ENCODE data around the gene CKMT1B.
"Not testable (repeated sequence)": the region's sequence is repeated elsewhere in the genome, so short reads cannot be mapped to it uniquely, and the experiment has no call there.

The CKMT1B gene

GRCh38 chr15:43638464-43639204, 44.8 kb downstream of the CKMT1B start:
- DNase-seq (ENCODE audit: low read depth) = not testable (repeated sequence)
